Measurements from ENCODE around the gene C2orf74.

GRCh38 chr2:61161888-61162287 is at the start of gene C2orf74:
- no peak for TF ChIP-seq CTCF (IDR thresholded peaks at IDR 0.05 in 2 of 3, conservative IDR thresholded peaks at IDR 0.05 in 1 of 3; ENCODE audit: insufficient read depth in 2 of 3, low read depth in 1 of 3, low read length in 3 of 3)
- TF ChIP-seq POLR2G (IDR thresholded peaks at IDR 0.05; ENCODE audit: low read depth, low read length) = no peak
- TF ChIP-seq TAF1 (IDR thresholded peaks at IDR 0.05; ENCODE audit: control insufficient read depth, extremely low read depth, insufficient read depth, low read length, severe bottlenecking) = no peak
- TF ChIP-seq, protein P1, sequence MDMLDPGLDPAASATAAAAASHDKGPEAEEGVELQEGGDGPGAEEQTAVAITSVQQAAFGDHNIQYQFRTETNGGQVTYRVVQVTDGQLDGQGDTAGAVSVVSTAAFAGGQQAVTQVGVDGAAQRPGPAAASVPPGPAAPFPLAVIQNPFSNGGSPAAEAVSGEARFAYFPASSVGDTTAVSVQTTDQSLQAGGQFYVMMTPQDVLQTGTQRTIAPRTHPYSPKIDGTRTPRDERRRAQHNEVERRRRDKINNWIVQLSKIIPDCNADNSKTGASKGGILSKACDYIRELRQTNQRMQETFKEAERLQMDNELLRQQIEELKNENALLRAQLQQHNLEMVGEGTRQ (CRISPR knock-in tag; IDR thresholded peaks at IDR 0.05) = no peak
- no peak for TF ChIP-seq POLR2A (conservative IDR thresholded peaks at IDR 0.05)
- no peak for TF ChIP-seq TRIM24 (IDR thresholded peaks at IDR 0.05)
- TF ChIP-seq CEBPZ (IDR thresholded peaks at IDR 0.05; ENCODE audit: borderline replicate concordance, low read depth, low read length) = no peak
- TF ChIP-seq PRDM10 (IDR thresholded peaks at IDR 0.05; ENCODE audit: partially characterized antibody) = no peak
- TF ChIP-seq, protein P2, sequence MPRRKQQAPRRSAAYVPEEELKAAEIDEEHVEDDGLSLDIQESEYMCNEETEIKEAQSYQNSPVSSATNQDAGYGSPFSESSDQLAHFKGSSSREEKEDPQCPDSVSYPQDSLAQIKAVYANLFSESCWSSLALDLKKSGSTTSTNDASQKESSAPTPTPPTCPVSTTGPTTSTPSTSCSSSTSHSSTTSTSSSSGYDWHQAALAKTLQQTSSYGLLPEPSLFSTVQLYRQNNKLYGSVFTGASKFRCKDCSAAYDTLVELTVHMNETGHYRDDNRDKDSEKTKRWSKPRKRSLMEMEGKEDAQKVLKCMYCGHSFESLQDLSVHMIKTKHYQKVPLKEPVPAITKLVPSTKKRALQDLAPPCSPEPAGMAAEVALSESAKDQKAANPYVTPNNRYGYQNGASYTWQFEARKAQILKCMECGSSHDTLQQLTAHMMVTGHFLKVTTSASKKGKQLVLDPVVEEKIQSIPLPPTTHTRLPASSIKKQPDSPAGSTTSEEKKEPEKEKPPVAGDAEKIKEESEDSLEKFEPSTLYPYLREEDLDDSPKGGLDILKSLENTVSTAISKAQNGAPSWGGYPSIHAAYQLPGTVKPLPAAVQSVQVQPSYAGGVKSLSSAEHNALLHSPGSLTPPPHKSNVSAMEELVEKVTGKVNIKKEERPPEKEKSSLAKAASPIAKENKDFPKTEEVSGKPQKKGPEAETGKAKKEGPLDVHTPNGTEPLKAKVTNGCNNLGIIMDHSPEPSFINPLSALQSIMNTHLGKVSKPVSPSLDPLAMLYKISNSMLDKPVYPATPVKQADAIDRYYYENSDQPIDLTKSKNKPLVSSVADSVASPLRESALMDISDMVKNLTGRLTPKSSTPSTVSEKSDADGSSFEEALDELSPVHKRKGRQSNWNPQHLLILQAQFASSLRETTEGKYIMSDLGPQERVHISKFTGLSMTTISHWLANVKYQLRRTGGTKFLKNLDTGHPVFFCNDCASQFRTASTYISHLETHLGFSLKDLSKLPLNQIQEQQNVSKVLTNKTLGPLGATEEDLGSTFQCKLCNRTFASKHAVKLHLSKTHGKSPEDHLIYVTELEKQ (CRISPR knock-in tag; IDR thresholded peaks at IDR 0.05) = no peak
